Transverse colon (tissue), 4 donors: ENCODE measurements around the gene C2. TPM values are rescaled to one million over a fixed set of nuclear protein-coding genes. Genes with fewer than 3 reads are reported as not detected.
"Not testable (repeated sequence)": the region's sequence is repeated elsewhere in the genome, so short reads cannot be mapped to it uniquely, and the experiment has no call there.

ENCODE experiments used
- DNase-seq: peaks from one replicate; pipeline ENCODE4 v3.0.0-alpha.2; 2019
- H3K27ac ChIP-seq, 4 donors: fragments of 200-600 bp; sonication (generic); 2 replicates each; pipeline ENCODE4 v1.5.1; 2016 to 2018; ENCODE audit warnings: inconsistent platforms in 4 of 4
- H3K27me3 ChIP-seq: fragments of 200-600 bp; sonication (generic); 2 replicates; pipeline ENCODE4 v1.5.1; 2017; ENCODE audit warnings: inconsistent platforms
- H3K36me3 ChIP-seq, 4 donors: fragments of 200-600 bp; sonication (generic); 2 replicates each; pipeline ENCODE4 v1.5.1; 2017 to 2019; ENCODE audit warnings: inconsistent platforms in 4 of 4
- H3K4me1 ChIP-seq, 4 donors: fragments of 200-600 bp; sonication (generic); 2 replicates each; pipeline ENCODE4 v1.5.1; 2017 to 2020; ENCODE audit warnings: inconsistent platforms in 4 of 4
- H3K4me3 ChIP-seq, 4 donors: fragments of 200-600 bp; sonication (generic); 1 replicate in 1 of 4; 2 replicates in 3 of 4; pipeline versions ENCODE4 v1.5.1 to v1.6.1; 2017 to 2019; ENCODE audit warnings: inconsistent platforms in 4 of 4
- H3K9me3 ChIP-seq, 2 donors: fragments of 200-600 bp; sonication (generic); 2 replicates each; pipeline ENCODE4 v1.5.1; 2017 to 2019; ENCODE audit warnings: inconsistent platforms in 2 of 2
- EP300 ChIP-seq: sonication (generic); formaldehyde crosslinking; IDR thresholded peaks from one replicate; pipeline ENCODE4 v1.6.1; 2017; ENCODE audit warnings: antibody characterized with exemption, low read depth
- POLR2A ChIP-seq: fragments of 450-650 bp; IDR thresholded peaks from one replicate; pipeline ENCODE4 v1.6.1; 2016; ENCODE audit warnings: antibody characterized with exemption, mild to moderate bottlenecking, moderate library complexity
- POLR2AphosphoS5 ChIP-seq, 3 donors: sonication (generic); formaldehyde crosslinking; IDR thresholded peaks; one replicate each; pipeline ENCODE4 v1.6.1; 2016; ENCODE audit warnings: antibody characterized with exemption in 3 of 3
- WGBS, 2 donors: methylation state at CpG; one replicate each; pipeline ENCODE4 v1.1.5; 2018; ENCODE audit warnings: low coverage in 1 of 2; 5-methylcytosine and 5-hydroxymethylcytosine counted together
- in situ Hi-C, 4 donors: fragments of 200-750 bp; cut with MboI; loops; one replicate each; pipeline versions ENCODE4 v1.15.0 to v1.15.1; 2017; ENCODE audit warnings: low sequenced_read_pairs in 3 of 4, low pct_ligation_motif_present in 1 of 4, low pct_unique_long_range_greater_than_20kb in 1 of 4
- intact Hi-C: fragments of 100-400 bp; cut with DNase I; formaldehyde crosslinking; loops from one replicate; pipeline ENCODE4 v1.15.1; 2023; ENCODE audit warnings: low total_unique reads
- total RNA-seq, 4 donors: library from RNA; depleted of rRNA; stranded (reverse); fragments of >200 nt; gene quantifications; one replicate each; pipeline ENCODE4 v1.1.0, GENCODE V29; 2016
- TF ChIP-seq, protein P1 (sequence below), 5 experiments: fragments of 200-600 bp in 3 of 5; fragments of 450-650 bp in 2 of 5; sonication (generic) in 3 of 5; IDR thresholded peaks; 1 replicate in 2 of 5; 2 replicates in 3 of 5; pipeline ENCODE4 v1.5.1; 2016 to 2017; ENCODE audit warnings: antibody characterized with exemption in 5 of 5, inconsistent platforms in 3 of 5, mild to moderate bottlenecking in 2 of 5, moderate library complexity in 1 of 5

The C2 gene
- total RNA-seq, 4 donors from 2014 or later, result 4.6 to 9.4 (median 7.5) TPM

DNA sequence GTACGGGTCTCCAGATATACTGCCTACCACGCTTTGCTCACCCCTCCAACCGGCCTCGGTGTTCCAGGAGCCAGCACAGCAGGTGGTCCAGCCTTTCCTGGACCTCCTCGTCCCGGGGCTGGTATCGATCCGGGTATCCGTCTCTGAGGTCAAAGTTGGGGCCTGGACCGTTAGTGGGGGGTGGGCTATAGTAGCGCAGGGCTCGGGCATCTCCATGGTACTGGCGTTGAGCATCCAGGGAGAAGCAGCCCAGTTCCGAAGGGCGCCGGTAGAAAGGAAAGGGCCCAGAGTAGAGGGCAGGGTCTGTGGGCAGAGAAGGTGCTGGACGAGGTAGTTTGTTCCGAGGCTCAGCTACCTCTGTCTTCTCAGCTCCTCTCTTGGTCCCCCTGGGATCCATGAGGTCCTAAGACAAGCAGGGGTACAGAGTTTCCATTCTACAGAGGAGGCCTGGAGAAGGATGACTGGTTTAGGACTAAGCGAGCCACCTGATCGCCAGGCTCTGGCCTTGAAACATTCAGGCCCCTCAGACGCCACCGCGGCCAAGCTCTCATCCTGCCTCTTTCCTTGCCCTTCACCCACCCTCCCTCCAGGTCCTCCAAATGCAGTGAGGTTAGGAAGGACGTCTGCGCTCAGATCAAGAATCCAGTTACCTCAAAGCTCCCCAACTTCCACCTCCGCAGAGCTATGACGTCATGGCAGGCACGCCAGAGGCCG is 43.9 kb downstream of the C2 start:
- no peak for DNase-seq
- intact Hi-C loops, result no loop called here
- Histone ChIP-seq H3K27me3 (no peaks in the 10 kb centered on the region), H3K36me3 (peaks cover 0 to 19% (median 9%) of the 10 kb centered on the region in 4 donors), H3K4me1 (peaks cover 23 to 25% (median 24%) of the 10 kb centered on the region in 4 donors), H3K27ac (peak overlapping the region; percentile 93 to 99 (median 96)), H3K4me3 (peak overlapping the region; percentile 53 to 86 (median 64)), H3K9me3 (no peaks in the 10 kb centered on the region)
- in situ Hi-C loops, result loop anchor here in 2 of 4 donors (25.0 kb wide), 1 partner anchor 91 kb away; no protein-coding TSS in a partner anchor
- 22% methylated on average over 29 of the region's 29 CpGs; no CpG with 5 or more reads in 1 of the 2 donors for WGBS, 2 donors
- no peak for TF ChIP-seq POLR2AphosphoS5 (IDR thresholded peaks at IDR 0.05)
- no peak for TF ChIP-seq POLR2A
- TF ChIP-seq EP300, result no peak
- TF ChIP-seq, protein P1, sequence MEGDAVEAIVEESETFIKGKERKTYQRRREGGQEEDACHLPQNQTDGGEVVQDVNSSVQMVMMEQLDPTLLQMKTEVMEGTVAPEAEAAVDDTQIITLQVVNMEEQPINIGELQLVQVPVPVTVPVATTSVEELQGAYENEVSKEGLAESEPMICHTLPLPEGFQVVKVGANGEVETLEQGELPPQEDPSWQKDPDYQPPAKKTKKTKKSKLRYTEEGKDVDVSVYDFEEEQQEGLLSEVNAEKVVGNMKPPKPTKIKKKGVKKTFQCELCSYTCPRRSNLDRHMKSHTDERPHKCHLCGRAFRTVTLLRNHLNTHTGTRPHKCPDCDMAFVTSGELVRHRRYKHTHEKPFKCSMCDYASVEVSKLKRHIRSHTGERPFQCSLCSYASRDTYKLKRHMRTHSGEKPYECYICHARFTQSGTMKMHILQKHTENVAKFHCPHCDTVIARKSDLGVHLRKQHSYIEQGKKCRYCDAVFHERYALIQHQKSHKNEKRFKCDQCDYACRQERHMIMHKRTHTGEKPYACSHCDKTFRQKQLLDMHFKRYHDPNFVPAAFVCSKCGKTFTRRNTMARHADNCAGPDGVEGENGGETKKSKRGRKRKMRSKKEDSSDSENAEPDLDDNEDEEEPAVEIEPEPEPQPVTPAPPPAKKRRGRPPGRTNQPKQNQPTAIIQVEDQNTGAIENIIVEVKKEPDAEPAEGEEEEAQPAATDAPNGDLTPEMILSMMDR (IDR thresholded peaks at IDR 0.05), result peak in 1 of 5 experiments; percentile 1

DNA sequence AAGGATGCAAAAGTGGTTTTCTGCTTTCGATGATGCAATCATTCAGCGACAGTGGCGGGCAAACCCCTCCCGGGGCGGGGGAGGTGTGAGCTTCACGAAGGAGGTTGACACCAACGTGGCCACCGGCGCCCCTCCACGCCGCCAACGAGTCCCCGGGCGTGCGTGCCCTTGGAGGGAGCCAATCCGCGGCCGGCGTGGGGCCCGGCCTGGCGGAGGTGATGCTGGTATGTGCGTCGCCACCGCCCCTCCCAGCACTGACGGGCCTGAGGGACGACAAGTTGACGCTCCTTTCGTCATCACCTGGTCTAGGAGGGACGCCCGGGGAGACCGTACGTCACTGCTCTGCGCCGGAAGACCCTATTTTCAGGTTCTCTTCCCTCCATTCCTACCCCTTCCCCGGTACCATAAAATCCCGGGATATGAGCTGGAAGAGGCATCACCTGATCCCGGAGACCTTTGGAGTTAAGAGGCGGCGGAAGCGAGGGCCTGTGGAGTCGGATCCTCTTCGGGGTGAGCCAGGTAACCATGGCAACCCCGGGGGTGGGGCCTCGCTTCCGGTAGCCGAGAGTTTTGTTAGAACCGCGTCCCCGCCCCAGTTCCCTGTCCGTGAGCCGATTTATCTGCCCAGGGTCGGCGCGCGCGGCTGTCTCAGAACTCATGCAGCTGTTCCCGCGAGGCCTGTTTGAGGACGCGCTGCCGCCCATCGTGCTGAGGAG is 44.6 kb downstream of the C2 start, which contains the start of gene DXO:
TSS of gene DXO (minus strand) at position 146 of the 716 bp plus-strand sequence. CDS start 463 bp downstream, outside the sequence.
- 0% methylated on average over 43 of the region's 62 CpGs; no CpG with 5 or more reads in 1 of the 2 donors for WGBS, 2 donors
- Histone ChIP-seq H3K36me3 (peaks cover 0 to 16% (median 7%) of the 10 kb centered on the region in 4 donors), H3K27me3 (no peaks in the 10 kb centered on the region), H3K4me1 (peaks cover 23 to 25% (median 24%) of the 10 kb centered on the region in 4 donors), H3K9me3 (no peaks in the 10 kb centered on the region), H3K27ac (peak within 1 kb of the TSS; percentile 93 to 99 (median 96)), H3K4me3 (peak within 1 kb of the TSS; percentile 53 to 86 (median 64))
- DNase-seq, result peak; percentile 97
- intact Hi-C loops, result no loop called here
- TF ChIP-seq POLR2A, result peak; percentile 74
- TF ChIP-seq EP300, result peak; percentile 55
- TF ChIP-seq, protein P1 (IDR thresholded peaks at IDR 0.05), result no peak
- peak; percentile 71 to 87 (median 82) for TF ChIP-seq POLR2AphosphoS5 (IDR thresholded peaks at IDR 0.05)
- in situ Hi-C loops, result loop anchor here in 2 of 4 donors (25.0 kb wide), 1 partner anchor 90 kb away; no protein-coding TSS in a partner anchor

DNA sequence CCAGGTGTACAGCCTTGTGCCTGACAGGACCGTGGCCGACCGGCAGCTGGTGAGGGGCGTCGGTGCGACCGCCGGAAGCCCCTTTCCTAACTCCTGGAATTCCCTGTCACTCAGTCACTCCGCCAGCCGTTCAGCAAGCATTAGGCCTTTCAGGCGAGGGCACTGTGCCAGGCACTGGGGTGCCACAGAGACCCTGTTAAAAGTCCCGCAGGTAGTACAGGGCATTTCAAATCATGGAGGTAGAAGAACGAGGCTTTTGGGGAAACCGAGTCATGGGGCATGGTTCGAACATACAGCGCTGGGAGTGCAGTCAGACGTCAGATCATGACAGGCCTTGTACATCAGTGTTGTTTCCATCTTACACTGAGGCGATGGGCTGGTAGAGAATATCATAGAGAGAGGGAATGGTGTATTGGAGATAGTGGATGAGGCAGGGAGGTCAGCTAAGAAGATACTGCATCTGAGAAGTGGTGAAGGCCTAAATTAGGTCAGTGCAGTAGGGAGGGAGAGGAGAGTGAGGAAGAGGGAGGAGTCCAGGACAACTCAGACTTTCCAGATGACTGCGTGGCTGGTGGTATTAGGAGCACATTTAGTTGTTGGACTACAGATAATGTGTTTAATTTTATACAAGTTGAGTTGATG is 45.3 kb downstream of the C2 start:
- Histone ChIP-seq H3K27me3 (no peaks in the 10 kb centered on the region), H3K9me3 (no peaks in the 10 kb centered on the region), H3K4me3 (peak overlapping the region; percentile 53 to 86 (median 64)), H3K4me1 (peaks cover 23 to 25% (median 24%) of the 10 kb centered on the region in 4 donors), H3K27ac (peak overlapping the region; percentile 93 to 99 (median 96)), H3K36me3 (peaks cover 0 to 9% (median 4%) of the 10 kb centered on the region in 4 donors)
- WGBS, 2 donors, result 10 to 26% methylated on average over 5 to 12 of the region's 19 CpGs
- in situ Hi-C loops, result loop anchor here in 2 of 4 donors (25.0 kb wide), 1 partner anchor 89 kb away; no protein-coding TSS in a partner anchor
- TF ChIP-seq, protein P1 (IDR thresholded peaks at IDR 0.05), result no peak
- no peak for TF ChIP-seq EP300
- no peak for TF ChIP-seq POLR2A
- TF ChIP-seq POLR2AphosphoS5 (IDR thresholded peaks at IDR 0.05), result no peak
- DNase-seq, result no peak
- intact Hi-C loops, result no loop called here

DNA sequence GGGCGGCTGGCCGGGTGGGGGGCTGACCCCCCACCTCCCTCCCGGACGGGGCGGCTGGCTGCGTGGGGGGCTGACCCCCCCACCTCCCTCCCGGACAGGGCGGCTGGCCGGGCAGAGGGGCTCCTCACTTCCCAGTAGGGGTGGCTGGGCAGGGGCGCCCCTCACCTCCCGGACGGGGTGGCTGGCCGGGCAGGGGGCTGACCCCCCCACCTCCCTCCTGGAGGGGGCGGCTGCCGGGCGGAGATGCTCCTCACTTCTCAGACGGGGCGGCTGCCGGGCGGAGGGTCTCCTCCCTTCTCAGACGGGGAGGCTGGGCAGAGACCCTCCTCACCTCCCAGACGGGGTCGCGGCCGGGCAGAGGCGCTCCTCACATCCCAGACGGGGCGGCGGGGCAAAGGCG is 48.5 kb downstream of the C2 start:
- H3K36me3 ChIP-seq, in situ Hi-C loops, DNase-seq, H3K27ac ChIP-seq, H3K9me3 ChIP-seq, intact Hi-C loops, H3K27me3 ChIP-seq, H3K4me3 ChIP-seq: not testable (repeated sequence)
- WGBS, 2 donors, result 96% methylated on average over 14 of the region's 30 CpGs; no CpG with 5 or more reads in 1 of the 2 donors
- H3K4me1 ChIP-seq, result peaks cover 13 to 17% (median 16%) of the 10 kb centered on the region in 4 donors
